ENCODE data around the gene PSIP1.

PSIP1 gene

GRCh38 chr9:15499139-15499538 is 11.6 kb downstream of the PSIP1 start:
- ATAC-seq, result peak; percentile 86
- TF ChIP-seq CSRNP3 (CRISPR knock-in tag; IDR thresholded peaks at IDR 0.05) (no peak), ISL1 (CRISPR knock-in tag; IDR thresholded peaks at IDR 0.05) (no peak), GLIS3 (CRISPR knock-in tag; IDR thresholded peaks at IDR 0.05) (no peak), CREB5 (CRISPR knock-in tag; IDR thresholded peaks at IDR 0.05; ENCODE audit: low read depth) (no peak), CSDC2 (CRISPR knock-in tag; IDR thresholded peaks at IDR 0.05) (no peak), ZNF8 (CRISPR knock-in tag; IDR thresholded peaks at IDR 0.05) (no peak), ESRRG (CRISPR knock-in tag; IDR thresholded peaks at IDR 0.05) (no peak), ZFP3 (CRISPR knock-in tag; IDR thresholded peaks at IDR 0.05) (no peak), ARNTL (CRISPR knock-in tag; IDR thresholded peaks at IDR 0.05; ENCODE audit: borderline replicate concordance, low read depth) (no peak), POU6F1 (CRISPR knock-in tag; IDR thresholded peaks at IDR 0.05; ENCODE audit: borderline replicate concordance, low read depth) (no peak), SNAI2 (CRISPR knock-in tag; IDR thresholded peaks at IDR 0.05) (no peak), ZFP30 (CRISPR knock-in tag; IDR thresholded peaks at IDR 0.05) (no peak), PATZ1 (CRISPR knock-in tag; IDR thresholded peaks at IDR 0.05; ENCODE audit: borderline replicate concordance) (no peak), OSR1 (CRISPR knock-in tag; IDR thresholded peaks at IDR 0.05) (no peak), TOX (CRISPR knock-in tag; IDR thresholded peaks at IDR 0.05; ENCODE audit: borderline replicate concordance) (no peak), BACH2 (CRISPR knock-in tag; IDR thresholded peaks at IDR 0.05; ENCODE audit: borderline replicate concordance) (no peak), PPARA (CRISPR knock-in tag; IDR thresholded peaks at IDR 0.05; ENCODE audit: borderline replicate concordance) (no peak)

- no peak for TF ChIP-seq OSR1 (CRISPR knock-in tag; IDR thresholded peaks at IDR 0.05)
- TF ChIP-seq ZNF8 (CRISPR knock-in tag; IDR thresholded peaks at IDR 0.05), result no peak
- TF ChIP-seq ESRRG (CRISPR knock-in tag; IDR thresholded peaks at IDR 0.05), result no peak
- TF ChIP-seq ZFP3 (CRISPR knock-in tag; IDR thresholded peaks at IDR 0.05), result no peak
- no peak for TF ChIP-seq PPARA (CRISPR knock-in tag; IDR thresholded peaks at IDR 0.05; ENCODE audit: borderline replicate concordance)
- TF ChIP-seq PATZ1 (CRISPR knock-in tag; IDR thresholded peaks at IDR 0.05; ENCODE audit: borderline replicate concordance), result no peak
- no peak for TF ChIP-seq SNAI2 (CRISPR knock-in tag; IDR thresholded peaks at IDR 0.05)
- no peak for TF ChIP-seq ISL1 (CRISPR knock-in tag; IDR thresholded peaks at IDR 0.05)
- TF ChIP-seq RARB (CRISPR knock-in tag; IDR thresholded peaks at IDR 0.05), result no peak
- no peak for TF ChIP-seq ZC3H10 (CRISPR knock-in tag; IDR thresholded peaks at IDR 0.05)
- TF ChIP-seq ZNF565 (CRISPR knock-in tag; conservative IDR thresholded peaks at IDR 0.05; ENCODE audit: low read depth), result no peak
- peak; percentile 56; the same call in 2 of the 3 replicates for ATAC-seq
These were observed 12.3 kb downstream of the PSIP1 start for GRCh38 chr9:15498246-15498995.

- ATAC-seq, result no peak
- no peak for TF ChIP-seq PATZ1 (CRISPR knock-in tag; IDR thresholded peaks at IDR 0.05; ENCODE audit: borderline replicate concordance)
- TF ChIP-seq BACH2 (CRISPR knock-in tag; IDR thresholded peaks at IDR 0.05; ENCODE audit: borderline replicate concordance), result no peak
- no peak for TF ChIP-seq TCF4 (CRISPR knock-in tag; IDR thresholded peaks at IDR 0.05; ENCODE audit: borderline replicate concordance)
- no peak for TF ChIP-seq CSDC2 (CRISPR knock-in tag; IDR thresholded peaks at IDR 0.05)
- TF ChIP-seq ZNF8 (CRISPR knock-in tag; IDR thresholded peaks at IDR 0.05), result no peak
- TF ChIP-seq ARNTL (CRISPR knock-in tag; IDR thresholded peaks at IDR 0.05; ENCODE audit: borderline replicate concordance, low read depth), result no peak
- no peak for TF ChIP-seq RARB (CRISPR knock-in tag; IDR thresholded peaks at IDR 0.05)
- TF ChIP-seq POU6F1 (CRISPR knock-in tag; IDR thresholded peaks at IDR 0.05; ENCODE audit: borderline replicate concordance, low read depth), result no peak
- TF ChIP-seq ZNF70 (CRISPR knock-in tag; IDR thresholded peaks at IDR 0.05), result no peak
- TF ChIP-seq GLIS3 (CRISPR knock-in tag; IDR thresholded peaks at IDR 0.05), result no peak
These were observed 18.2 kb downstream of the PSIP1 start for GRCh38 chr9:15492485-15493150.
